Left colon (tissue), 2 donors: ENCODE measurements around the gene RFX7. TPM values are rescaled to one million over a fixed set of nuclear protein-coding genes. Genes with fewer than 3 reads are reported as not detected.
"Not testable (repeated sequence)": the region's sequence is repeated elsewhere in the genome, so short reads cannot be mapped to it uniquely, and the experiment has no call there.

ENCODE experiments used
- ATAC-seq: fragments of 200-7000 bp; cut with Tn5 transposase; one replicate; pipeline ENCODE4 v1.9.1; 2020; ENCODE audit warnings: mild to moderate bottlenecking, moderate library complexity
- DNase-seq, 2 donors: peaks; one replicate each; pipeline ENCODE4 v3.0.0-alpha.2; 2020
- intact Hi-C, 2 donors: fragments of 100-400 bp; cut with DNase I in 1 of 2; cut with micrococcal nuclease in 1 of 2; formaldehyde crosslinking; loops; one replicate each; pipeline versions ENCODE4 v1.11.2 to v1.14.0; 2022; cut with DNase I, micrococcal nuclease
- total RNA-seq, 2 donors: library from RNA; stranded (reverse); fragmentation: NEBNext Ultra II Directional; extraction: Animal tissue kit (Norgen Biotek cat#: 25700); gene quantifications; one replicate each; pipeline ENCODE4 v1.2.1, GENCODE V29; 2021
- donor health status: DM: no; HTN: no; CAD: no.
- donor health status: DM: yes; HTN: yes; CAD: no.

Gene RFX7
- total RNA-seq, 2 donors from 2014 or later = 11.8 to 14.4 TPM

DNA sequence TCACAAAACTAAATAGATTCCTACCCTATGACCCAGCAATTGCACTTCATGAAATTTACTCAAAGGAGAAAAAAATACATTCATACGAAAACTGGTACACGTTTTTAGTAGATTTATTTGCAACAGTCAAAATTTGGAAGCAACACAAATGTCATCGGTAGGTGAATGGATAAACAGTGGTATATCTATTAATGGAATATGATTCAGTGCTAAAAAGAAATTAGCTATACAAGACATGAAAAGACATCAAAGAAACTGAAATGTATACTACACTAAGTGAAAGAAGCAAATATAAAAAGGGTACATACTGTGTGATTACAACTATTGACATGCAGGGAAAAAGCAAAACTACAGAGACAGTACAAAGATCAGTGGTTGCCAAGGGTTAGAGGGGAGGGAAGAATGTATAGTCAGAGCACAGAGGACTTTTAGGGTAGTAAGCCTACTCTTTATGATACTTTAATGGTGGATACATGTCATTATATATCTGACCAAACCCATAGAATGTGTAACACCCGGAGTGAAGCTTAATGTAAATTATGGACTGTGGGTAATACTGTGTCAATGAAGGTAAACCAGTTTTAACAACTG lies 31.6 kb downstream of the RFX7 start:
- DNase-seq (no peak), ATAC-seq (peak; percentile 76)
- intact Hi-C loops = no loop called here

DNA sequence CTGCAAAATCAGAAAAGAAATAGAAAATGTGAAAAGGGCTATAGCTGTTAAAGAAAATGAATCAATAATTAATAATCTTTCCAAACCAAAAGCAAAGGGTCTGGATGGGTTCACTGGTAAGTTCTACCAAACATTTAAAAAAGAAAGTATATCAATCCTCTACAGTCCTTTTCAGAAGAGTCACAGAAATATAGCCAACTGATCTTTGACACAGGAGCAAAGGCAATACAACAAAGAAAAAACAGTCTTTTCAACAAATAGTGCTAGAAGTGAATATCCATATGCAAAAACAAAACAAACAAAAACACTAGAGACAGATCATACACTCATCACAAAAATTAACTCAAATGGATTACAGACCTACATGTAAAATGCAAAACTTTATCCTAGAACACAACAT lies 32.6 kb downstream of the RFX7 start:
- intact Hi-C loops = no loop called here
- ATAC-seq = no peak

GRCh38 chr15:56208641-56209155 lies 35.0 kb downstream of the RFX7 start:
- intact Hi-C loops = no loop called here
- ATAC-seq (no peak), DNase-seq (no peak)

More for the DNA sequence above, 32.6 kb downstream of the RFX7 start:
- DNase-seq = no peak

DNA sequence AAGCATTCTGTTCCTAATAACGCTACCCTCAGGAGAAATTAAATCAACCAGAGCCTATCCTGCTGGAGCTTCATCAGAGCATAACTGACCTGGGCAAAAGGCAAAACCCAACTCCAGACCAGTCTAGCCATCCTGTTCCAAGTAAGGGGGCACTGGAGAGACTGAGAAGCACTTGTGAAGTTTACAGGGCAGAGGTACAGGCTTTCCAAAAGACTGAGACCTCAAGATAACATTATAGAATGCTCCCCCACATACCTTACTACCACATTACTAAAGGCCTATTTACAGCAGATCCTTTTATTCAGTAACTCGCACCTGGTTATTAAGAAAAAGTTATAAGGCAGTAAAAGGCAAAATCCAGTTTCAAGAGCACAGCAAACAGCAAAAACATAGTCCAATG lies 35.5 kb downstream of the RFX7 start:
- ATAC-seq (no peak), DNase-seq (no peak)
- intact Hi-C loops = no loop called here

- DNase-seq (no peak), ATAC-seq (no peak)
- intact Hi-C loops = no loop called here
Measured at GRCh38 chr15:56207711-56208110, 36.0 kb downstream of the RFX7 start.

DNA sequence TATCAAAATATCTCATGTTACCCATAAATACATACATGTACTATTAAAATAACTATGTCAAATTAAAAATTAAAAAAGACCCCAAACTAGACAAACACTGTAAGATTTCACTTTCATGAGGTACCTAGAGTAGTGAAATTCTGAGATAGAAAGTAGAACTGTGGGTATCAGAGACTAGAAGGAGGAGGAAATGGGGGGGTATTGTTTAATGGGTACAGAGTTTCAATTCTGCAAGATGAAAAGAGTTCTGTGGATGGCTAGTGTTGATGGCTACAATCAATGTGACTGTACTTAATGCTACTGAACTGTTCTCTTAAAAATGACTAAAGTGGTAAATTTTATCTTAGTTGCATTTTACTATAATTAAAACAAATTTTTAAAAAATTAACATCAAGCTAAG lies 36.6 kb downstream of the RFX7 start:
- ATAC-seq (no peak), DNase-seq (no peak)
- intact Hi-C loops = no loop called here

- no peak for ATAC-seq
Measured at GRCh38 chr15:56205061-56205876, 38.4 kb downstream of the RFX7 start.

GRCh38 chr15:56203312-56203922 lies 40.3 kb downstream of the RFX7 start:
- ATAC-seq, DNase-seq, intact Hi-C loops: not testable (repeated sequence)

More at GRCh38 chr15:56205061-56205876, 38.4 kb downstream of the RFX7 start:
- intact Hi-C loops = no loop called here
- DNase-seq = no peak

DNA sequence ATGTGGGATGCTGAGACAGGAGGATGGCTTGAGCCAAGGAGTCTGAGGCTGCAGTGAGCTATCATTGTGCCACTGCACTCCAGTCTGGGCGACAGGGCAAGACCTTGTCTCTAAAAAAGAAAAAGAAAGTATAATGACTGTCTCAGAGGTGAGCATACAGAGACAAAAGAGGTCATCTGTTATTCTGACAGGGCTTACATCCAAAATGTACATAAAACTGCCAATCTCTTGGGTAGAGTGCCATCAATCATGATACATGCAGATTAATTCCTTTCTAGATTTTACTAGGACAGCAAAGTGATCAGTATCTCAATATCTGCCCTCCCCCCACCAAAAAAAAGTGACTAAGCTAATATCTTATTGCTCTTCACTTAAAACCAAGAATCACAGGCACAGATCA lies 41.0 kb downstream of the RFX7 start:
- ATAC-seq (no peak), DNase-seq (no peak)
- intact Hi-C loops = no loop called here

GRCh38 chr15:56199038-56199437 lies 44.6 kb downstream of the RFX7 start:
- DNase-seq = no peak
- intact Hi-C loops = no loop called here
- ATAC-seq = no peak

DNA sequence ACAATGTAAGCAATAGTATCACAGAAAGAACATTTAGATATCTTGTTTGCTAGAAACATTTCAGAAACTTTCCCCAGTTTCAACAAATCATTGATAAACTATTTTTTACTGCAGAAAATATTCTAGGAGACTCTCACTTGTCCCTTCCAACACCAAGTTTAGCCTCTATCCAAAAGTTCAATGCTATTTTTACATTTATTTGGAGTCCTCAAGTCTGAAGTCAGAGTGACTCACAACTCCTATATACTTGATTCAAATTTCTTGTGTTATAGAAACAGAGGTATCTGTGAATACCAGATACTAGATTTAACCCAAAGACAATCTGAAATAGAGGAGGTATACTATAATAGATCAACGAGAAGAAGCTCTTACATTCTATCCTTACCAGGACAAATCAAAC lies 49.6 kb downstream of the RFX7 start:
- ATAC-seq (no peak), DNase-seq (no peak)
- intact Hi-C loops = no loop called here

DNA sequence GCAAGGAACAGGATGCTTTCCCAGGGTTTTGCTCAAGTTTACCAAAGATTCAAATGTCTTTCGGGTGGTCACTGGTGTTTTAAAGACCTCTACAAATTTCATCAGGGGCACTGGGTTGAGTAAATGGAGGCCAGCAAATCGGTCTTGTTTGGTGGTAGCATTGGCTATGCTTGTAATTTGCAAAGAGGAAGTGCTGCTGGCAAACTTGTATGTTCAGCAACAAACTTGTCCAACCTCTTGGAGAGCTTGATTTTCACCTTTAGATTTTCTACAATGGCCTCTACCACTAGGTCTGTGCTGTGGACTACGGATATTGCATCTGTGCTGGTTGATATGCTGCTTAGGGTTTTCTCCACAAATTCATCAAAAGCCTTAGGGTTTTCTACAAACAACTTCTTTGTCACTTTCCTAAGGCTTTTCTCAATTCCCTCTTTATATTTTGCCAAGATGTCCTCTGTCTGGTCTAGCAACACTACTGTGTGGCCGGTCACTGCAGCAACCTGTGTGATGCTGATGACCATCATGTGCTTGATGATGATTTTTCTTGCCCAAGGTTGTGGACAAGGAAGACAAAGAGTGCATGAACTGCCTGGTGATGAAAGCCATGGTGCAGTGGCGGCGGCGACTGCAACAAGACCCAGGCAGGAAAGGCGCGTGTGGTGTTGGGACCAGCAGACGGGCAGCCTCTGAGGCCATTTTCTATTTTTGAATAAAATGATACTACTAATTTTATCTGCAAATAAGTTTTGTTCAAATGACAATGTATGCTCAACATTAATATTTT lies 50.8 kb downstream of the RFX7 start:
- no peak for ATAC-seq
- no peak for DNase-seq
- intact Hi-C loops = no loop called here

DNA sequence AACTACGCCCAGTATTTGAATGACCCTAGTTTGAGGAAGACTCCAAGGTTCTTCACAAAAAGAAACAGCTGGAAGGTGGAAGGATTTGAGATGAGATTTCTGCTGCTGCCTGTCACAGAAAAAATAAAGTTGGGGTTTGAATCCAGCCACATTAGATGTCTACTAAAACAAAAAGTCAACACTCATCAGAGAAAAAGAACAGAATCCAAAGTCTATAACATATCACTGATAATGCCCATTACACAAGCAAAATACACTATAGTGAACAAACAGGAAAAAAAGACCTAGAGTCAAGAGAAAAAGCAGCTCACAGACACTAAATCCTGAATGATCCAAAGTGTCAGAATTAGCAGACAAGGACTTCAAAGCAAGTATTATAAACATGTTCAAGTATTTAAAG lies 56.0 kb downstream of the RFX7 start:
- DNase-seq = no peak
- intact Hi-C loops = no loop called here
- ATAC-seq = no peak

DNA sequence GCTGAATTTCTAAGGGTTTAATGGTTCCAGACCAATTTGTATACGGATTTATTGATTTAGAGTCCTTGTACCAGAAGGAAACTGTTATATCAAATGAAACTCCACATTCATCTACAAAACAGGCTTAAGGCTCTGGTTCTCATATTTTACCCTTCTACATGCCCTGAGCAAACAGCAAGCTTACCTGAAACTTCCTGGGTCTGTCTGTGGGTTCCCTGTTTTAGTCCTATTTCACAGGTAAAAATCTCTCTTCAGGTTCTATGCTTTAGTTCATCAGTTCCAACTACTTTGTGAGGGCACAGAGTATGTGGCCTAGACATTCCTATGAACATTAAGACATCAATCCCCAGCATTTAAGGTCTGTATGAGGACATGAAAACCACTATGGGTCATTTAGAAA lies 57.7 kb downstream of the RFX7 start:
- ATAC-seq = no peak
- intact Hi-C loops = no loop called here
- DNase-seq = no peak

GRCh38 chr15:56184516-56184915 lies 59.2 kb downstream of the RFX7 start:
- DNase-seq (no peak), ATAC-seq (no peak)
- intact Hi-C loops = no loop called here

DNA sequence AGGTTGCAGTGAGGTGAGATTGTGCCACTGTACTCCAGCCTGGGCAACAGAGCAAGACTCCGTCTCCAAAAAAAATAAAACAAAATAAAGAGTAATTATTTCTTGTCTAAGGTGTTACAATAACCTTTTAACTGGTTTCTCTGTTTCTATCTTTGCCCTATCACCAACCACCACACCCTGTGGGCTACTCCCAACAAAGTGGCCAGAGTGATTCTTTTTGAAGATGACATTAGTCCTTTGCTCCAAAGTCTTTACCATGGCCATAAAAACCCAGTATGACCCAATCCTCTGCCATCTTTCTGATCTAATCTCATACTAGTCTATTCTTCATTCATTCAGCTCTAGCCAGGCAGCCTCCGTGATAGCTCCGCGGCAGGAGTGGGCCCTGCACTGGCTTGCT lies 62.8 kb downstream of the RFX7 start:
- DNase-seq (no peak), ATAC-seq (peak; percentile 76)
- intact Hi-C loops = no loop called here

GRCh38 chr15:56176996-56177395 lies 66.7 kb downstream of the RFX7 start:
- no peak for ATAC-seq
- DNase-seq = no peak
- intact Hi-C loops = no loop called here

GRCh38 chr15:56175788-56176187 lies 67.9 kb downstream of the RFX7 start:
- DNase-seq = no peak
- intact Hi-C loops = no loop called here
- no peak for ATAC-seq

DNA sequence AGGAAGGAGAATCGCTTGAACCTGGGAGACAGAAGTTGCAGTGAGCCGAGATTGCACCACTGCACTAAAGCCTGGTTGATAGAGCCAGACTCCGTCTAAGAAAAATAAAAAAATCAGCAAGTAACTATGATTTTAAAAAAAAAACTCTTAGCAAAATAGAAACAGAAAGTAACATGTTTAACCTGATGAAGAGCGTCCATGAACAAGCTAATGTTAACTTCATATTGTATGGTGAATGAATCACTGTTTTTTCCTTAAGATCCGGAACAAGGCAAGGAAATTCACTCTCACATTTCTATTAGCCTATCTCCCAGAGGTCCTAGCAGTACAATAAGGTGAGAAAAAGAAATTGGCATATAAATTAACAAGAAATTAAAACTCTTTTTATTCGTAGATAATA lies 69.0 kb downstream of the RFX7 start:
- intact Hi-C loops = no loop called here
- DNase-seq = no peak
- ATAC-seq = no peak
